Parathyroid adenoma (tissue), 2 donors: ENCODE measurements around the gene ADH7.

ENCODE experiments used
- H2AFZ ChIP-seq: fragments of 300-600 bp; sonication (generic); one replicate; pipeline ENCODE4 v1.7.0; 2017; ENCODE audit warnings: antibody characterized with exemption, mild to moderate bottlenecking
- H3K27ac ChIP-seq: fragments of 300-600 bp; sonication (generic); one replicate; pipeline ENCODE4 v1.7.0; 2017
- H3K27me3 ChIP-seq: fragments of 300-600 bp; sonication (generic); one replicate; pipeline ENCODE4 v1.7.0; 2017; ENCODE audit warnings: low read length; ENCODE audit not compliant: control insufficient read depth, insufficient read depth
- H3K36me3 ChIP-seq: fragments of 300-600 bp; sonication (generic); one replicate; pipeline ENCODE4 v1.7.0; 2017; ENCODE audit warnings: low read length; ENCODE audit not compliant: control insufficient read depth, insufficient read depth
- H3K4me1 ChIP-seq: fragments of 300-600 bp; sonication (generic); one replicate; pipeline ENCODE4 v1.7.0; 2017; ENCODE audit warnings: control low read depth
- H3K4me2 ChIP-seq: fragments of 300-600 bp; sonication (generic); one replicate; pipeline ENCODE4 v1.7.0; 2017; ENCODE audit warnings: low read length
- H3K4me3 ChIP-seq: fragments of 300-600 bp; sonication (generic); one replicate; pipeline ENCODE4 v1.7.0; 2017; ENCODE audit warnings: low read depth, low read length
- H3K79me2 ChIP-seq: fragments of 300-600 bp; sonication (generic); one replicate; pipeline ENCODE4 v1.7.0; 2017; ENCODE audit warnings: control low read depth
- H3K9ac ChIP-seq: fragments of 300-600 bp; sonication (generic); one replicate; pipeline ENCODE4 v1.7.0; 2017; ENCODE audit warnings: mild to moderate bottlenecking
- H3K9me3 ChIP-seq: fragments of 300-600 bp; sonication (generic); one replicate; pipeline ENCODE4 v1.7.0; 2017; ENCODE audit warnings: low read length; ENCODE audit not compliant: control insufficient read depth
- CTCF ChIP-seq: fragments of 300-600 bp; sonication (generic); IDR thresholded peaks from one replicate; pipeline ENCODE4 v1.7.0; 2017; ENCODE audit warnings: antibody characterized with exemption, mild to moderate bottlenecking
- donor health status: primary hyperparathyroidism.

Gene ADH7

GRCh38 chr4:99400831-99401230 lies 34.3 kb downstream of the ADH7 start:
- Histone ChIP-seq H3K79me2 (no peaks in the 10 kb centered on the region), H2AFZ (no peak overlapping the region), H3K27me3 (no peaks in the 10 kb centered on the region), H3K9ac (no peak overlapping the region), H3K4me1 (no peaks in the 10 kb centered on the region), H3K4me2 (no peak overlapping the region), H3K36me3 (no peaks in the 10 kb centered on the region), H3K9me3 (no peaks in the 10 kb centered on the region), H3K4me3 (no peak overlapping the region), H3K27ac (no peak overlapping the region)
- TF ChIP-seq CTCF, result no peak

- no peak overlapping the region for H3K27ac ChIP-seq
- no peak overlapping the region for H3K4me3 ChIP-seq
- H3K27me3 ChIP-seq, result no peaks in the 10 kb centered on the region
- no peaks in the 10 kb centered on the region for H3K79me2 ChIP-seq
- TF ChIP-seq CTCF, result no peak
- no peak overlapping the region for H3K9ac ChIP-seq
- H2AFZ ChIP-seq, result no peak overlapping the region
- H3K4me1 ChIP-seq, result no peaks in the 10 kb centered on the region
- no peaks in the 10 kb centered on the region for H3K36me3 ChIP-seq
- no peaks in the 10 kb centered on the region for H3K9me3 ChIP-seq
- no peak overlapping the region for H3K4me2 ChIP-seq
Measured at GRCh38 chr4:99399017-99399416, 36.1 kb downstream of the ADH7 start.

GRCh38 chr4:99395595-99396364 lies 39.4 kb downstream of the ADH7 start:
- no peaks in the 10 kb centered on the region for H3K9me3 ChIP-seq
- no peaks in the 10 kb centered on the region for H3K36me3 ChIP-seq
- no peaks in the 10 kb centered on the region for H3K27me3 ChIP-seq
- no peak for TF ChIP-seq CTCF
- no peak overlapping the region for H3K4me3 ChIP-seq
- no peaks in the 10 kb centered on the region for H3K4me1 ChIP-seq
- no peak overlapping the region for H3K4me2 ChIP-seq
- H2AFZ ChIP-seq, result no peak overlapping the region
- no peaks in the 10 kb centered on the region for H3K79me2 ChIP-seq
- H3K9ac ChIP-seq, result no peak overlapping the region
- H3K27ac ChIP-seq, result no peak overlapping the region

GRCh38 chr4:99394896-99395295 lies 40.2 kb downstream of the ADH7 start:
- Histone ChIP-seq H3K79me2 (no peaks in the 10 kb centered on the region), H3K9me3 (no peaks in the 10 kb centered on the region), H3K36me3 (no peaks in the 10 kb centered on the region), H3K4me2 (no peak overlapping the region), H3K9ac (no peak overlapping the region), H3K27me3 (no peaks in the 10 kb centered on the region), H3K4me3 (no peak overlapping the region), H3K4me1 (no peaks in the 10 kb centered on the region), H2AFZ (no peak overlapping the region), H3K27ac (no peak overlapping the region)
- no peak for TF ChIP-seq CTCF

- H3K27ac ChIP-seq, result no peak overlapping the region
- no peaks in the 10 kb centered on the region for H3K36me3 ChIP-seq
- TF ChIP-seq CTCF, result no peak
- no peak overlapping the region for H3K4me3 ChIP-seq
- no peak overlapping the region for H3K4me2 ChIP-seq
- H3K9me3 ChIP-seq, result no peaks in the 10 kb centered on the region
- H3K27me3 ChIP-seq, result no peaks in the 10 kb centered on the region
- no peak overlapping the region for H3K9ac ChIP-seq
- no peaks in the 10 kb centered on the region for H3K79me2 ChIP-seq
- H2AFZ ChIP-seq, result no peak overlapping the region
- no peaks in the 10 kb centered on the region for H3K4me1 ChIP-seq
Measured at GRCh38 chr4:99390055-99390454, 45.1 kb downstream of the ADH7 start.
